ENCODE results near the gene PRMT5. TPM values are rescaled to one million over a fixed set of nuclear protein-coding genes. Genes with fewer than 3 reads are reported as not detected.

Gene PRMT5
- total and polyA plus RNA-seq, 8 donors: 20.9 to 48.8 (median 37.1) TPM

DNA sequence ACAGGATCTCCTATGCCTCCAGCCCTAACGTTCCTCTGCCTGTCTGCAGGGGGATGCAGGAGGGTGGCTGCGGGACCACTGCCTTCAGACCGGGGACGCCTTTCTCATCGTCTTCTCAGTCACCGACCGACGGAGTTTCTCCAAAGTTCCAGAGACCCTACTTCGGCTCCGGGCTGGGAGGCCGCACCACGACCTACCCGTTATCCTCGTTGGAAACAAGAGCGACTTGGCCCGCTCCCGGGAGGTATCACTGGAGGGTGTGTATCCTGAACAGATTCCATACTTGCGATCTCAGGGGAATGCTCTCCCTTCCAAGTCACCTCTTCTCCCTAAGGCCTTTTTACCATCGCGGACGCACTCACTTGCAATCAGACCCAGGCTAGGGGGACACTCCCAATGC lies 43.2 kb downstream of the PRMT5 start:
- H3K4me3 ChIP-seq: peak overlapping the region; percentile 48 to 62 (median 58)

DNA sequence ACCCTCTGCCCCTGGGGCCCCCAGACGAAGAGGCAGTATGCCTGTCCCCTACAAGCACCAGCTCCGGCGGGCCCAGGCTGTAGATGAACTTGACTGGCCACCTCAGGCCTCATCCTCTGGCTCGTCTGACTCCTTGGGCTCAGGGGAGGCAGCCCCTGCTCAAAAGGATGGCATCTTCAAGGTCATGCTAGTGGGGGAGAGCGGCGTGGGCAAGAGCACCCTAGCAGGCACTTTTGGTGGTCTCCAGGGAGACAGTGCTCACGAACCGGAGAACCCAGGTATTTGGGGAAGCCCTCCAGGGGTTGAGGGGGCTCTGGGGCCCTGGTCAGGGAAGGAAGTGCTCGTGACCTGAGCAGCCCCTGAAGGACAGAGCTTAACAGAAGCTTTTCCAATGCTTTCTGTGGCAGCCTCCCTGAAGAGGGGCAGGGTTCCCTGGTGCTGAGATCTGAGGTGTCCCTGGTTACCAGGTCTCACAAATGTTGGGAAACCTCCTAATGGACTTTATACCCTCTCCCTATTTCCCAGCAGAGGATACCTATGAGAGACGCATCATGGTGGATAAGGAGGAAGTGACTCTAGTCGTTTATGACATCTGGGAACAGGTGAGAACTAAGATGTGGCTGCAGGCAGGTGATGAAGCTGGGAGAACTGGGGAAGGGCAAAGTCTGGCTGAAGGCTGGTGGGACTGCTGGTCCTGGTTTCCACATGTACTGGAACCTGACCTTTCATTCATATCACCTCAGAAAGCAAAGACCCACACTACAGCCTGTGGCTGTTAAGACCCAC lies 44.2 kb downstream of the PRMT5 start:
- Histone ChIP-seq H3K27me3 (no peaks in the 10 kb centered on the region), H3K9me3 (no peaks in the 10 kb centered on the region), H3K4me3 (no peak overlapping the region), H3K4me1 (peaks cover 24 to 52% (median 46%) of the 10 kb centered on the region in 4 donors), H3K27ac (no peak overlapping the region), H3K36me3 (peaks cover 0 to 3% (median 2%) of the 10 kb centered on the region in 4 donors)
- WGBS, 5 donors: 89 to 92% (median 91%) methylated on average over 11 of the region's 11 CpGs
- no peak for DNase-seq
- TF ChIP-seq EP300 (IDR thresholded peaks at IDR 0.05) (no peak), POLR2A (IDR thresholded peaks at IDR 0.05) (no peak), POLR2AphosphoS5 (IDR thresholded peaks at IDR 0.05) (no peak)
- TF ChIP-seq, protein P1, sequence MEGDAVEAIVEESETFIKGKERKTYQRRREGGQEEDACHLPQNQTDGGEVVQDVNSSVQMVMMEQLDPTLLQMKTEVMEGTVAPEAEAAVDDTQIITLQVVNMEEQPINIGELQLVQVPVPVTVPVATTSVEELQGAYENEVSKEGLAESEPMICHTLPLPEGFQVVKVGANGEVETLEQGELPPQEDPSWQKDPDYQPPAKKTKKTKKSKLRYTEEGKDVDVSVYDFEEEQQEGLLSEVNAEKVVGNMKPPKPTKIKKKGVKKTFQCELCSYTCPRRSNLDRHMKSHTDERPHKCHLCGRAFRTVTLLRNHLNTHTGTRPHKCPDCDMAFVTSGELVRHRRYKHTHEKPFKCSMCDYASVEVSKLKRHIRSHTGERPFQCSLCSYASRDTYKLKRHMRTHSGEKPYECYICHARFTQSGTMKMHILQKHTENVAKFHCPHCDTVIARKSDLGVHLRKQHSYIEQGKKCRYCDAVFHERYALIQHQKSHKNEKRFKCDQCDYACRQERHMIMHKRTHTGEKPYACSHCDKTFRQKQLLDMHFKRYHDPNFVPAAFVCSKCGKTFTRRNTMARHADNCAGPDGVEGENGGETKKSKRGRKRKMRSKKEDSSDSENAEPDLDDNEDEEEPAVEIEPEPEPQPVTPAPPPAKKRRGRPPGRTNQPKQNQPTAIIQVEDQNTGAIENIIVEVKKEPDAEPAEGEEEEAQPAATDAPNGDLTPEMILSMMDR (IDR thresholded peaks at IDR 0.05): no peak
- intact Hi-C loops (cut with DNase I; ENCODE audit: low total_unique reads): no loop called here

More for the DNA sequence above, 43.2 kb downstream of the PRMT5 start:
- no peaks in the 10 kb centered on the region for H3K9me3 ChIP-seq
- WGBS, 5 donors: 91 to 96% (median 94%) methylated on average over 21 of the region's 21 CpGs
- H3K4me1 ChIP-seq: peaks cover 24 to 52% (median 46%) of the 10 kb centered on the region in 4 donors
- no peak for DNase-seq
- peak overlapping the region in 4 of 5 donors; percentile 83 to 88 (median 86) for H3K27ac ChIP-seq
- H3K27me3 ChIP-seq: no peaks in the 10 kb centered on the region
- intact Hi-C loops (cut with DNase I; ENCODE audit: low total_unique reads): no loop called here
- no peaks in the 10 kb centered on the region for H3K36me3 ChIP-seq
- TF ChIP-seq, protein P1 (IDR thresholded peaks at IDR 0.05): no peak
- TF ChIP-seq EP300 (IDR thresholded peaks at IDR 0.05) (no peak), POLR2AphosphoS5 (IDR thresholded peaks at IDR 0.05) (no peak), POLR2A (IDR thresholded peaks at IDR 0.05) (no peak)

DNA sequence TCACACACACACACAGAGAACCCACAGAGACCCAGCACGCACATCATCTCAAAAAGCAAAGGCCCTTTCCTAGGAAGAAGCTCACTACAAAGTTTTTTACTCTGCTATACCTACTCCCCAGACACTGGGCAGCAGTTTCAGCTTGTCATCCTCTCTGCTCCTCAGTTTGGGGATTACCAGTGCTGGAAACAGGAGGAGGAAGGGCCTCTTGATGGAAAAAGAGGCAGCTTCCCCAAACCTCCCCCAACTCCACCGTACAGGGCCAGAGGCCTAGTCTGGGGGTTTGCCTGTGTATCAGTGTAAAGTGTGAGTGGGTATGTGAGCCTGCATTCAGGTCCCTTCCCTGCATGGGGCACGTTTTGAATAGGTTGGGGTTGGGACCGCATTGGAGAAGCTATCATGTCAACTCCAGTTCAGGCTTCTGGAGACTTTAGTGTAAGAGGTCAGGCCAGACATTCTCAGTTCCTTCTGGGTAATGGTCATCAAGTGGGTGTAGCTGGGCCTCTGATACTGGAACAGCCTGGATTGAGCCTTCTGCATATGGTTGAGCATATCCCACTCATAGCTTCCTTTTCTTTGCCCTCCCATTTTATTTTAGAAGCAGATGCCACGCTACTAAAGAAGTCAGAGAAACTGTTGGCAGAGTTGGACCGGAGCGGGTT lies 45.0 kb downstream of the PRMT5 start:
- no peaks in the 10 kb centered on the region for H3K9me3 ChIP-seq
- no peaks in the 10 kb centered on the region for H3K27me3 ChIP-seq
- H3K27ac ChIP-seq: no peak overlapping the region
- DNase-seq: no peak
- TF ChIP-seq POLR2AphosphoS5 (IDR thresholded peaks at IDR 0.05): no peak
- TF ChIP-seq POLR2A (IDR thresholded peaks at IDR 0.05): no peak
- TF ChIP-seq, protein P1 (IDR thresholded peaks at IDR 0.05): no peak
- TF ChIP-seq EP300 (IDR thresholded peaks at IDR 0.05): no peak
- intact Hi-C loops (cut with DNase I; ENCODE audit: low total_unique reads): no loop called here
- H3K4me1 ChIP-seq: peaks cover 24 to 52% (median 46%) of the 10 kb centered on the region in 4 donors
- H3K36me3 ChIP-seq: peaks cover 0 to 11% (median 9%) of the 10 kb centered on the region in 4 donors
- 82 to 90% (median 86%) methylated on average over 6 to 7 of the region's 7 CpGs for WGBS, 5 donors
- no peak overlapping the region for H3K4me3 ChIP-seq

DNA sequence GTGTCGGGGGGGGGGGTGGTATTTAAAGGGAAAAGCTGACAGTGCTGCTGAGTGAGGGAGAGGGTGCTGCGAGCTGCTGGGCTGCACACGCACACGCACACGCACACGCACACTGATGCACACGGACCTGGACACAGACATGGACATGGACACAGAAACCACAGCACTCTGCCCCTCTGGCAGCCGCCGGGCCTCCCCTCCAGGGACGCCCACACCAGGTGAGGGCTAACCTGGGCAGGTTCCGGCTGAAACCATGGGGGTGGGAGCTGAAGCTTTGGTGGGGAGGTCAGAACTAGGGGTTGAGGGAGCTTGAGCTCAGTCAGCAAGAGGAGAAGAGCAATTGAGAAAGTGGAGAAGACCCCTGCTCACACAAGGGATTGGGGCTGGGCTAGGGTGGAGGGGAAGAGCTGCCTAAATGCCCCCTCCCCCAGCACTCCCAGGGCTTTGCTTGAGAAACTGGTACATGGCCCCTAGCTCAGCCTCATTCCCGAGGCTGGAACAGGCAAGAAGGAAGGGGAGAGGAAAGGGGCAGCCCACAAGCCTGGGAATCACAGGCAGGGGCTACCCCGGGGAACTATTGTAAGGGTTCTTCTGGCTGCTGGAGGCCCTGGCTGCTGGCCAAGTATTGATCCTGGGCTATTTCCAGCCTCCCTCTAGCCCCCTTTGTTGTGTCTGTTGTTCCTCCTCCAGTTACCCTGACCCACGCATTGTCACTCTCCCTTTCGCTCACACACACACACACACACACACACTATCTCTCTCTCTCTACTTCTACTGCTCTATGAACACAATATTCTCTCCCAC lies 45.8 kb downstream of the PRMT5 start, which contains the start of gene REM2:
REM2 (plus strand) TSS at position 50 of the 804 bp plus-strand sequence; CDS start at position 116, 66 bp downstream.
- Histone ChIP-seq H3K27me3 (no peaks in the 10 kb centered on the region), H3K9me3 (no peaks in the 10 kb centered on the region), H3K4me3 (no peak within 1 kb of the TSS), H3K36me3 (peaks cover 6 to 19% (median 17%) of the 10 kb centered on the region in 4 donors), H3K4me1 (peaks cover 24 to 49% (median 44%) of the 10 kb centered on the region in 4 donors), H3K27ac (peak within 1 kb of the TSS in 2 of 5 donors; percentile 25 to 29)
- TF ChIP-seq POLR2AphosphoS5 (IDR thresholded peaks at IDR 0.05) (no peak), EP300 (IDR thresholded peaks at IDR 0.05) (no peak), POLR2A (IDR thresholded peaks at IDR 0.05) (no peak)
- TF ChIP-seq, protein P1 (IDR thresholded peaks at IDR 0.05): no peak
- WGBS, 5 donors: 23 to 34% (median 29%) methylated on average over 9 to 15 of the region's 15 CpGs
- peak in 1 of 2 donors; percentile 61 for DNase-seq
- intact Hi-C loops (cut with DNase I; ENCODE audit: low total_unique reads): no loop called here
